Left renal cortex interstitium (tissue), 4 donors: ENCODE data around the gene GNS. TPM values are rescaled to one million over a fixed set of nuclear protein-coding genes. Genes with fewer than 3 reads are reported as not detected.
"Not testable (repeated sequence)": the region's sequence is repeated elsewhere in the genome, so short reads cannot be mapped to it uniquely, and the experiment has no call there.

Source experiments
- DNase-seq, 4 donors: peaks; one replicate each; pipeline ENCODE4 v3.0.0-alpha.2; 2013; ENCODE audit warnings: low read depth in 4 of 4, low spot score in 2 of 4, missing footprints in 1 of 4
- polyA plus RNA-seq, 4 donors: library from polyadenylated mRNA; unstranded; fragments of 120-200 nt; gene quantifications; one replicate each; pipeline ENCODE4 v1.2.1, GENCODE V29; 2013; ENCODE audit not compliant: insufficient read length in 4 of 4

The GNS gene
- polyA plus RNA-seq, 4 donors, result 118 to 172 (median 150) TPM

- peak in 1 of 4 donors; percentile 16 for DNase-seq
These were observed 21.5 kb upstream of the GNS start for GRCh38 chr12:64780531-64781279.

GRCh38 chr12:64780132-64780530 is 20.9 kb upstream of the GNS start:
- DNase-seq, result peak in 1 of 4 donors; percentile 21

DNA sequence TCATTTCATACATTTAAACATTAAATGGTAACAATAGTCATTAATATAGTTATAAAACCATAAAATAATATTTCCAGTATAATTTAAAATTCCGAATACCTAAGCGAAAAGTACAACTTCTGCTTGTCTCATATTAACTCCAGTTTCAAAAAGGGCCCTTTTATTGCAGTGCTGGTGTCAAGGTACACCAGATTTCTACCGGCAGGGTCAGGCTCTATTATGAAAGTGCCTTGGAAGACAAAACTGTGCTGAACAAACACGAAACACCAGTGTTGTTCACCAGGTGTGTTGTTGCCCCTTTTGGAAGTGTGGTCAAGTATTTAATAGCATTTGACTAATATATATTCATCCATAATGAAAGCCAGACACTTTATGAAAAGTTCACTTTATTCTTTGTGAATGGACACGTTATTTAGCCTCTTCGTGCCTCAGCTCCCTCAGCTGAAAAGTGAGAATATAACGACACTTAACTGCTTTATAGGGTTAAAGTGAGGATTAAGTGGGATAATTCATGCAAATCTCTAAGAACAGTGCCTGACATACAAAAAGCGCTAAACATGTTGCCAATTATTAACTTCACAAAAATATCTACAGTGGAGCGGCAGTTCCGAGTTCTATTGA is 20.3 kb upstream of the GNS start:
- DNase-seq, result no peak

GRCh38 chr12:64775147-64775736 is 16.0 kb upstream of the GNS start:
- DNase-seq, result not testable (repeated sequence)

- no peak for DNase-seq
These were observed 14.2 kb upstream of the GNS start for GRCh38 chr12:64773386-64773785.

DNA sequence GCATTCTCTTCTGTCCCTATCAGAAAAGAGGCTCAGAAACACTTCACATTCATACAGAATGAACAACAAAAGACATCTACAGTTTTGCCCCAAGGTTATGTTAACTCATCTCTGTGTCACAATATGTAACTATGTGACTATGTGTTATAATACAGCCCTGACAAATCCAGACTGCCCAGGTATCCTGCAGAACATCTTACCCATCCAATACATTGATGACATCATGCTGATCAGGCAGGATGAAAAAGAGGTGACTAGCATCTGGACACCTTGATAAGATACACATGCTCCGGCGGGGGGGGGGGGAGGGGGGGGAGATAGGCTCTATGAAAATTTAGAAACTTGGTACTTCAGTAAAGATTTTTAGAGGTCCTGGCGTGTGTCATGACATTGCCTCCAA is 8.3 kb upstream of the GNS start:
- DNase-seq, result no peak

- no peak for DNase-seq
These were observed 1.8 kb upstream of the GNS start for GRCh38 chr12:64760808-64761573.

DNA sequence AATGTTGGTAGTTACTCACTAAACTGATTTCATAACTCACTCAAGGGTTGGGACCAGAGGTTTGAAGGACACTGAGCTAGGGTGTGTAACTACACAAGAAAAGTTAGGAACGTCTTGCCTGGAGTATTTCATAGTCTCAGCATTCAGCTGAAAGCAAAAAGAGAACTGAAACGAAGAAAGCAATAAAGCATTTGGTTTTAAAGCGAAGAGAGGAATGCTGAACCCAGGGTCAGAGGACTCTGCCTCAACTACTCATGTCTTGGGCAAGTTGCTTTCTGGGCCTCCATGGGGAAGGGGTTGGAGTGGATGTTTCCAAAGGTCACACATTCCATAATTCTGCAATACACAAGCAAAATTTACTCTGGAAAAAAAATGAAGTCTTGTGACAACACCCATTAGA is 1.4 kb downstream of the GNS start:
- DNase-seq, result no peak

- no peak for DNase-seq
These were observed 2.8 kb downstream of the GNS start for GRCh38 chr12:64756376-64756775.

DNA sequence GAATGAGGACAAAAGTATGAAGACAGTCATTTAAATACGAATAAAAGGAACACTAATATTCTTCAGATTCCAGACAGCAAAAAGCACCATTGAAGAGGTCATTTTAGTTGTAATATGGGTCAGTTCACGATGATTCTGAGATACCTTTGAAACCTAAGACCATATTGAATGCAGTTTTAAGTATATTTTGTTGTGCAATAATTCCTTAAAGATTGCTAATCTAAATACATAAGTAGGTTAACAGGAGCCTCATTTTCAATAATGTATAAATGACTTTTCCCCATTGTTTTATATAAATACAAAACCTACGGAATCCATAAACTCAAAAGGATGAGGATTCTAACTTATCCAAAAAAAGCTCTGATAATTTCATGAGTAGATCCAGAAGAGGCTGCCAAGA is 5.8 kb downstream of the GNS start:
- no peak for DNase-seq

DNA sequence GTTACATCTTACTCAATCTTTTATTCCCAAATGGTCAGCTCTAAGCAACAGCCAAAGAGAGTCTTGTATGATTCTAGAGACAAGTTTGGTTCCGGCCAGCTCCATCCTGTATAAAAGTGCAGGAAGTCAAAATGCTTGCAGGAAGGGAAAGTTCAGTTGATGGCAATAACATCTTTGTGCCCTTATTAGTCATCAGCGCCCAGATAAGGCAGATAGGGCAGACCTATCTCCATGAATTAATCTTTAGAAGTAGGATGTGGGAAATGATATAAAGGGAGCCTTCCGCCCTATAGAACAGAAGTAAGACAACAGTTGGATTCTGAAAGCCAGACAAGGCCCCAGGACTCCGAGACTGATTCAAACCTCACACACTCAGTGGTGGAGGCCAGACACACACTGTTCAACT is 6.4 kb downstream of the GNS start:
- no peak for DNase-seq

GRCh38 chr12:64752032-64752431 is 7.2 kb downstream of the GNS start:
- DNase-seq, result no peak

DNA sequence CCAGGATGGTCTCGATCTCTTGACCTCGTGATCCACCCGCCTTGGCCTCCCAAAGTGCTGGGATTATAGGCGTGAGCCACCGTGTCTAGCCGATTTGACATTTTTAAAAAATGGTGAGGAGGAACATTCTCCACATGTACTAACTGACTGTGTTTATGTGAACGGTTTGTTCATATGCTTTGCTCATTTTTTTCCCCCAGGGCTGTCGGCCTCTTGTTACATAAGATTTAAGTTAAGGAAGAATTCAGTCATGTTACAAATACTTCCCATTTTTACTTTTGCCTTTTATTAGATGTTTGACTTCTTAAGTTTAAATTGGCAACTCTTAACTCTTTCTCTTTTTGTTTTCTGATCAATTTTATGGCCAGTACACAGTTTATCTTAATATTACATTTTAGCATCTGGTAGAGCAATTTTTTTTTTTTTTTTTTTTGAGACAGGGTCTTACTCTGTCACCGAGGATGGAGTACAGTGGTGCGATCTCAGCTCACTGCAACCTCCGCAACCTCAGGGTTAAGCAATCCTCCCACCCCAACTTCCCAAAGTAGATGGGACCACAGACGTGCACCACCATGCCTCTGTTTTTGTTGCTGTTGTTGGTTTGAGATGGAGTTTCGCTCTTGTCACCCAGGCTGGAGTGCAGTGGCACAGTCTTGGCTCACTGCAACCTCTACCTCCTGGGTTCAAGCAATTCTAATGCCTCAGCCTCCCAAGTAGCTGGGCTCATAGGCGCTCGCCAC is 9.6 kb downstream of the GNS start:
- no peak for DNase-seq

GRCh38 chr12:64747695-64748094 is 11.5 kb downstream of the GNS start:
- no peak for DNase-seq

GRCh38 chr12:64746663-64747062 is 12.5 kb downstream of the GNS start:
- DNase-seq, result no peak

GRCh38 chr12:64745980-64746379 is 13.2 kb downstream of the GNS start:
- DNase-seq, result no peak

- DNase-seq, result no peak
These were observed 13.9 kb downstream of the GNS start for GRCh38 chr12:64745259-64745807.

GRCh38 chr12:64744422-64745258 is 14.6 kb downstream of the GNS start:
- DNase-seq, result no peak

GRCh38 chr12:64743206-64743605 is 16.0 kb downstream of the GNS start:
- no peak for DNase-seq
